NK-92 (cell line): ENCODE measurements around the gene B2M.
"Not testable (repeated sequence)": the region's sequence is repeated elsewhere in the genome, so short reads cannot be mapped to it uniquely, and the experiment has no call there.

ENCODE experiments used
- DNase-seq: peaks from one replicate; lab custom pipeline; 2025; ENCODE audit not compliant: unreplicated experiment; lab: John Stamatoyannopoulos, UW

The B2M gene

DNA sequence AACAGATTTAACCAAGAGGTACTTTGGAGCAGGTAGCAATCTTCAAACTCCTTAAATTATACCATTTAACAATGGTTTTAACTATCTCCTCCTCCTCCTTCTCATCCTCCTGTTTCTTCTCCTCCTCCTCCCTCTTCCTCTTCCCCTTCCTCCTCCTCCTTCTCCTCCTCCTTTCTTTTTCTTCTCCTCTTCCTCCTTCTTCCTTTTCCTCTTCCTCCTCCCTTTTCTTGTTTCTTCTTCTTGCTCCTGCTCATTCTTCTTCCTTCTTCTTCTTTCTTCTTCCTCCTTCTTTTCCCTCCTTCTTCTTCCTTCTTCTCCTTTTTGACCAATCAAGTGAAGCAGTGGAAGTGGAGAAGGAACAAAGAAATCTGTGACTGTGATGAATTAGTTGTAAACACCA lies 14.3 kb upstream of the B2M start:
- DNase-seq: no peak

GRCh38 chr15:44698641-44699040 lies 12.7 kb upstream of the B2M start:
- no peak for DNase-seq

GRCh38 chr15:44700676-44701075 lies 10.6 kb upstream of the B2M start:
- not testable (repeated sequence) for DNase-seq

- DNase-seq: no peak
Observed at GRCh38 chr15:44705986-44706385, 5.3 kb upstream of the B2M start.

GRCh38 chr15:44706401-44706800 lies 4.9 kb upstream of the B2M start:
- no peak for DNase-seq

DNA sequence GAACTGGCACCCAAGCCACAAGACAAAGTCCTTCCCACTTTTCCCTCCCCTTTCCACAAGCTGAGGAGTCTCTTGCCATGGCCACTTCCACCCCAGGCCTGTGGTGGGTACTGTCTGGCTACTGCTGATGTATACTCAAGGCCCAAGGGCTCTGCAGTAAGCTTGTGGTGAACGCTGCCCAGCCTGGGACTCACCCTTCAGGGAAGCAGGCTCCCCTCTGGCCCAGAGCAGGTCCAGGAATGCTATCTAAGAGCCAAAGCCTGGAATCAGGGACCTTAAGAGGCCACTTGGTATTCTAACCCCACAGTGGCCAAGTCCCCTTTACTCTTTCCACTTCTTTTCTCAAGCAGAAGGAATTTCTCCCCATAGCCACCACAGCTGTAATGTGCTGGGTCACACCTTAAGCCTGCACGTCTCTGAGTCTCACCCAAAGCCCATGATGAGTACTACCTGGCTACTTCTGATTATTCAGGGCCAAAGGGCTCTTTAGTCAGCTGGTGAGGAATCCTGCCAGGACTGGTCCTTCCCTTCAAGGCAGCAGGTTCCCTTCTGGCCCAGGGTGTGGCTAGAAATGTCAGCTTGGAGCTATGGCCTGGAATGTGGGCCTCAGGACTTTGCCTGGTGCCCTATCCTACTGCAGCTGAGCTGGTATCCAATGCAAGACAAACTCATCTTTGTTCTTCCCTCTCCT lies 4.2 kb upstream of the B2M start:
- no peak for DNase-seq

- no peak for DNase-seq
Observed at GRCh38 chr15:44710236-44711095, 851 bp upstream of the B2M start.

DNA sequence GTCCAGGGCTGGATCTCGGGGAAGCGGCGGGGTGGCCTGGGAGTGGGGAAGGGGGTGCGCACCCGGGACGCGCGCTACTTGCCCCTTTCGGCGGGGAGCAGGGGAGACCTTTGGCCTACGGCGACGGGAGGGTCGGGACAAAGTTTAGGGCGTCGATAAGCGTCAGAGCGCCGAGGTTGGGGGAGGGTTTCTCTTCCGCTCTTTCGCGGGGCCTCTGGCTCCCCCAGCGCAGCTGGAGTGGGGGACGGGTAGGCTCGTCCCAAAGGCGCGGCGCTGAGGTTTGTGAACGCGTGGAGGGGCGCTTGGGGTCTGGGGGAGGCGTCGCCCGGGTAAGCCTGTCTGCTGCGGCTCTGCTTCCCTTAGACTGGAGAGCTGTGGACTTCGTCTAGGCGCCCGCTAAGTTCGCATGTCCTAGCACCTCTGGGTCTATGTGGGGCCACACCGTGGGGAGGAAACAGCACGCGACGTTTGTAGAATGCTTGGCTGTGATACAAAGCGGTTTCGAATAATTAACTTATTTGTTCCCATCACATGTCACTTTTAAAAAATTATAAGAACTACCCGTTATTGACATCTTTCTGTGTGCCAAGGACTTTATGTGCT lies 527 bp downstream of the B2M start:
- DNase-seq: no peak

DNA sequence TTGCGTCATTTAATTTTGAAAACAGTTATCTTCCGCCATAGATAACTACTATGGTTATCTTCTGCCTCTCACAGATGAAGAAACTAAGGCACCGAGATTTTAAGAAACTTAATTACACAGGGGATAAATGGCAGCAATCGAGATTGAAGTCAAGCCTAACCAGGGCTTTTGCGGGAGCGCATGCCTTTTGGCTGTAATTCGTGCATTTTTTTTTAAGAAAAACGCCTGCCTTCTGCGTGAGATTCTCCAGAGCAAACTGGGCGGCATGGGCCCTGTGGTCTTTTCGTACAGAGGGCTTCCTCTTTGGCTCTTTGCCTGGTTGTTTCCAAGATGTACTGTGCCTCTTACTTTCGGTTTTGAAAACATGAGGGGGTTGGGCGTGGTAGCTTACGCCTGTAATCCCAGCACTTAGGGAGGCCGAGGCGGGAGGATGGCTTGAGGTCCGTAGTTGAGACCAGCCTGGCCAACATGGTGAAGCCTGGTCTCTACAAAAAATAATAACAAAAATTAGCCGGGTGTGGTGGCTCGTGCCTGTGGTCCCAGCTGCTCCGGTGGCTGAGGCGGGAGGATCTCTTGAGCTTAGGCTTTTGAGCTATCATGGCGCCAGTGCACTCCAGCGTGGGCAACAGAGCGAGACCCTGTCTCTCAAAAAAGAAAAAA lies 1.2 kb downstream of the B2M start:
- DNase-seq: no peak

GRCh38 chr15:44713006-44713966 lies 2.0 kb downstream of the B2M start:
- no peak for DNase-seq

- no peak for DNase-seq
Observed at GRCh38 chr15:44715142-44715796, 4.0 kb downstream of the B2M start.

GRCh38 chr15:44715797-44716334 lies 4.5 kb downstream of the B2M start:
- no peak for DNase-seq

GRCh38 chr15:44716983-44717602 lies 5.8 kb downstream of the B2M start:
- DNase-seq: no peak

DNA sequence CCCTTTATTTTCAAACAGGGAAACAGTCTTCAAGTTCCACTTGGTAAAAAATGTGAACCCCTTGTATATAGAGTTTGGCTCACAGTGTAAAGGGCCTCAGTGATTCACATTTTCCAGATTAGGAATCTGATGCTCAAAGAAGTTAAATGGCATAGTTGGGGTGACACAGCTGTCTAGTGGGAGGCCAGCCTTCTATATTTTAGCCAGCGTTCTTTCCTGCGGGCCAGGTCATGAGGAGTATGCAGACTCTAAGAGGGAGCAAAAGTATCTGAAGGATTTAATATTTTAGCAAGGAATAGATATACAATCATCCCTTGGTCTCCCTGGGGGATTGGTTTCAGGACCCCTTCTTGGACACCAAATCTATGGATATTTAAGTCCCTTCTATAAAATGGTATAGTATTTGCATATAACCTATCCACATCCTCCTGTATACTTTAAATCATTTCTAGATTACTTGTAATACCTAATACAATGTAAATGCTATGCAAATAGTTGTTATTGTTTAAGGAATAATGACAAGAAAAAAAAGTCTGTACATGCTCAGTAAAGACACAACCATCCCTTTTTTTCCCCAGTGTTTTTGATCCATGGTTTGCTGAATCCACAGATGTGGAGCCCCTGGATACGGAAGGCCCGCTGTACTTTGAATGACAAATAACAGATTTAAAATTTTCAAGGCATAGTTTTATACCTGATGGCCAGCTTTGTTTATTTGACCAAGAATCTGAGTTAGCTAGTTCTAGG lies 7.0 kb downstream of the B2M start:
- no peak for DNase-seq

GRCh38 chr15:44718927-44719292 lies 7.6 kb downstream of the B2M start:
- DNase-seq: no peak

DNA sequence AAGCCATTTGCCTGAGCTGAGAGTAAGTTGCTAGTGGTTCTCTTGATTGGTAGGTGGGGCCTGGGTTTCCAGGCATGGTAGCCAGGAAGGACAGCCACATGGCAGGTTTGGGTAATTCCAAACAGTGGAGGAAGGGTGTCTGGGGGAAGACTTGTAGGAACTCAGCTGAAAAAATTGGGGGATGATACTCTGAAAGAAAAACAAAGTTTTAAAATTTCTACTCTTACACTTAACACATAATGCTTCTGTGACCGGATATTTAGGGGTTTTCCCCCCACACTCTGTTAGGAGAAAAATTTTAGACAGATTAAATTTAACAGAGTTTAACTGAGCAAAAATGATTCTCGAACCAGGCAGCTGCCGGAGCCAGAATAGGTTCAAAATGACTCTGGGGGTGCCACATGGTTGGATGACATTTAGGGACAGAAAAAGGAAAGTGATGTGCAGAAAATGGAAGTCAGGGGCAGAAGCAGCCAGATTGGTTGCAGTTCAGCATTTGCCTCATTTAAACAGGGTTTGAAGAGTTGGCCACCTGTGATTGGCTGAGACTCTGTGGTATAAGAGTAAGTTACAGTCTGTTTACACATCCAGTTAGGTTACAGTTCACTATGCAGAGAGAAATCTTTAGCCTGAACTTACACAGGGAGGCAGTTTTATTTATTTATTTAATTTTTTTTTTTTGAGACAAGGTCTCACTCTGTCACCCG lies 8.1 kb downstream of the B2M start:
- DNase-seq: no peak

DNA sequence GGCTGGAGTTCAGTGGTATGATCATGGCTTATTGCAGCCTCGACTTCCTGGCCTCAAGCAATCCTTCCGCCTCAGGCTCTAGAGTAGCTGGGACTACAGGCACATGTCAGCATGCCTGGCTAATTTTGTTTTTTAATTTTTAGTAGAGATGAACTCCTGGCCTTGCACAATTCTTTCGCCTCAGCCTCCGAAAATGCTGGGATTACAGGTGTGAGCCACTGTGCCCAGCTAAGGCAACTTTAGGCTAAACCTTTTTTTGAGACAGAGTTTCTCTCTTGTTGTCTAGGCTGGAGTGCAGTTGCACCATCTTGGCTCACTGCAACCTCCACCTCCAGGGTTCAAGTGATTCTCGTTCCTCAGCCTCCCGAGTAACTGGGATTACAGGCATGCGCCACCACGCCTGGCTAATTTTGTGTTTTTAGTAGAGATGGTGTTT lies 8.7 kb downstream of the B2M start:
- not testable (repeated sequence) for DNase-seq
